GM12891 (cell line): Measurements from ENCODE around the gene PRDM1.

ENCODE experiments used
- POLR2A ChIP-seq: IDR thresholded peaks from 2 replicates; pipeline ENCODE4 v1.6.1; 2011; ENCODE audit warnings: low read depth, low read length, control low read depth
- POLR2AphosphoS5 ChIP-seq: IDR thresholded peaks from 2 replicates; pipeline ENCODE4 v1.6.1; 2011; ENCODE audit warnings: low read depth, low read length, control low read depth
- POU2F2 ChIP-seq: IDR thresholded peaks from 2 replicates; pipeline ENCODE4 v1.6.1; 2011; ENCODE audit warnings: low read depth, mild to moderate bottlenecking, control low read depth, low read length, moderate library complexity
- SPI1 ChIP-seq: IDR thresholded peaks from 2 replicates; pipeline ENCODE4 v1.6.1; 2011; ENCODE audit warnings: low read depth, low read length, control low read depth
- TAF1 ChIP-seq: IDR thresholded peaks from 2 replicates; pipeline ENCODE4 v1.6.1; 2011; ENCODE audit warnings: low read depth, low read length, control low read depth

DNA sequence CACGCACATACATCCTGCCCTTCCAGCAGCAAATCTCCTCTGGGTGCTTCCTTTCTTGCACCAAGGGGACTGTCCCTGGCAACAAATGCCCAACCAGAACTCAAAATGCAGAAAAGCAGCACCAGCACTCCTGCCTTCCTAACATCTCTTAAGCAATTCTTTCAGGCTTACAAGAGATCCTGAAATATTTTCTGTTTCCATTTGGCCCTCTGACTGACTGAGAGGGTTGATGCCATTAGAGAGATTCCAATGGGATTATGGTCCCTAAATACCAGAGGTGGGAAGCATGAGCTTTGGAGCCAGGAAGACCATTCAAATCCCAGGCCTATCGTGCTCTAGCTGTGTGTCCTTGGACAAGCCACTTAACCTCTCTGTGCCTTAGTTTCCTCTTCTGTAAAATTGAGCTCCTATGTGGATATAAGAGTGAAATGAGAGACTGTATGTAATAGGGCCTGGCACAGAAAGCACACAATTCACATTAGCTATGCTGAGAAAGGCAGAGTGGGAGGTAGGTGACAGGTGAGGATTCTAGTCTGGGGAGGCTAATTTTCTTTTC, 56.8 kb downstream of the PRDM1 start:
- TF ChIP-seq POLR2A (no peak), POU2F2 (no peak), TAF1 (no peak), POLR2AphosphoS5 (no peak), SPI1 (no peak)
